Measurements from ENCODE around the gene ZNF10. TPM values are rescaled to one million over a fixed set of nuclear protein-coding genes. Genes with fewer than 3 reads are reported as not detected.
A peak's percentile ranks its signal among the peaks of the same experiment; 100 is the strongest.

The ZNF10 gene
- total and polyA plus RNA-seq, 2 of the 8 experiments (the other 6 are each of a cell fraction or from before 2014, with no cell fraction given) = 5.2 to 11.9 TPM

DNA sequence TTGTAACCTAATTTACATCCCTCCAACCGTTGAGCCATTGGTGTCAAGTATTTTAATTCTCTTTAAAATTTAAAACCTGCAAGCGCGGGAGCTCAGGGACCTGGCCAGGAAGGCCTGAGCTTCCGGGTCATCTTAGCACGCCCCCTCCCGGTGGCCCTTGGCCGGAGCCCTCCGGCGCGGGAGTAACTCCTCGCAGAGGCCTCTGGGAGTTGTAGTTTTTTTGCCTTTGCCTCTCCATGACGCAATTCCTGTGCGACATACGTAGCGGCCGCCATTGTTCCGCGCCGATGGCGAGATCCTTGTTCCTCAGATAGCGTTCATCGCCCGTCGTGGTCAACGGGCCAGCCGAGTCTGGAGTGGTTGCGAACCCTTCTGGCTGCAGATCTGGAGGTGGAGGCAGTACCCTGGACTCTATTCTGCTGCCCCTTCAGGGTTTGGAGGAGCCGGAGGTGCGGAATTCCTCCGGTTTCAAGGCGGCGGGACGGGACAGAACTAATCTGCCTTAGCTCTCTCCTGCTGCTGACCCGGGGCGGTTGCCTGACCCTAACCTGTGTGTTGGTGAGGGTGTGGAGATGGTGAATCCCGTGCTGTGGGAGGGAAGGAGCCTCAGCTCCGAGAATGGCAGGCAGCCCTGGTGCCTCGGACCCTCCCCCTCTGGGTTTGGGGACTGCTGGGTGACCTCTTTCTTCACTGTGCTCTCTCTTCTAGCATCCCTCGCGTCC lies 51.0 kb downstream of the ZNF10 start, which contains the start of gene ZNF268:
Gene ZNF268 (plus strand): TSS at position 258 of the 722 bp plus-strand sequence. CDS start 503 bp downstream, outside the sequence.
- no peaks in the 10 kb centered on the region for H4K20me1 ChIP-seq (replicated peaks in 1 of 2; ENCODE audit: control insufficient read depth in 1 of 2, insufficient read depth in 2 of 2, low read length in 2 of 2)
- no peaks in the 10 kb centered on the region for H3K27me3 ChIP-seq (replicated peaks in 1 of 4; ENCODE audit: control insufficient read depth in 3 of 4, extremely low read depth in 1 of 4, insufficient read depth in 3 of 4, low read length in 3 of 4)
- no peaks in the 10 kb centered on the region for H3K4me1 ChIP-seq (replicated peaks in 1 of 4; ENCODE audit: control insufficient read depth in 3 of 4, insufficient read depth in 4 of 4, low read length in 3 of 4)
- peak; percentile 81 for FAIRE-seq
- no peaks in the 10 kb centered on the region; the same call in 1 of the 2 replicates for H3K79me1 ChIP-seq (ENCODE audit: low read depth, low read length)
- peaks cover 58 to 60% of the 10 kb centered on the region in 2 experiments for H3K9me3 ChIP-seq (ENCODE audit: insufficient read depth in 2 of 2, low read depth in 1 of 2, low read length in 1 of 2)
- POLR2A ChIA-PET (ENCODE audit: partially characterized antibody) = interaction anchor here (0.7 to 2.6 kb wide), 19 partner anchors 11 to 233 kb away, joined by 3 to 25 read pairs (median 5); partner anchors contain the start of genes ZNF10, ZNF26, ZNF84 and ZNF891
- H2BK15ac ChIP-seq (ENCODE audit: low read length) = no peak within 1 kb of the TSS
- 3% methylated on average over 40 of the region's 40 CpGs; no CpG with 5 or more reads in 1 of the 2 experiments for WGBS, 2 experiments (ENCODE audit: extremely low coverage in 1 of 2, insufficient coverage in 1 of 2, insufficient read length in 1 of 2, insufficient replicate concordance in 2 of 2, low coverage in 1 of 2, low lambda C conversion rate in 2 of 2, missing lambda C conversion rate in 1 of 2)
- peak within 1 kb of the TSS; percentile 99; the same call in 1 of the 2 replicates for H4K8ac ChIP-seq (ENCODE audit: extremely low read depth, insufficient read depth, low read length)
- peak within 1 kb of the TSS; percentile 77 for H2BK5ac ChIP-seq (ENCODE audit: low read depth, low read length)
- peak within 1 kb of the TSS; percentile 84 to 100 (median 93) for H3K4me3 ChIP-seq (ENCODE audit: extremely low read depth in 1 of 4, insufficient read depth in 2 of 4, low read depth in 3 of 4, low read length in 4 of 4)
- no peak within 1 kb of the TSS for H2BK20ac ChIP-seq (ENCODE audit: low read length)
- H2AFZ ChIP-seq (ENCODE audit: low read length) = no peak within 1 kb of the TSS
- H3K36me3 ChIP-seq (ENCODE audit: control insufficient read depth in 2 of 4, insufficient read depth in 4 of 4, low read length in 3 of 4) = peaks cover 0 to 40% (median 21%) of the 10 kb centered on the region in 4 experiments; a peak in 6 of 8 replicates
- H2BK12ac ChIP-seq (ENCODE audit: low read depth, low read length) = no peak within 1 kb of the TSS
- no peak within 1 kb of the TSS for H4K91ac ChIP-seq (replicated peaks; ENCODE audit: insufficient read length, low read length)
- peaks cover 4% of the 10 kb centered on the region; the same call in 1 of the 2 replicates for H3K23me2 ChIP-seq (ENCODE audit: low read depth, low read length)
- H3K79me2 ChIP-seq (ENCODE audit: control insufficient read depth in 1 of 2, insufficient read depth in 2 of 2, low read length in 2 of 2) = peaks cover 0 to 20% of the 10 kb centered on the region in 2 experiments; a peak in 2 of 4 replicates
- no peak within 1 kb of the TSS for H2AK5ac ChIP-seq (ENCODE audit: low read depth, low read length)
- DNase-seq (ENCODE audit: low read depth in 1 of 2, low spot score in 2 of 2) = peak; percentile 91 to 98
- peak within 1 kb of the TSS; percentile 90 for H3K27ac ChIP-seq (ENCODE audit: low read depth, low read length)
- H3K18ac ChIP-seq (ENCODE audit: extremely low read depth, low read length) = no peak within 1 kb of the TSS; the same call in 1 of the 2 replicates
- peak within 1 kb of the TSS; percentile 61 to 78 for H3K4me2 ChIP-seq (ENCODE audit: insufficient read depth in 1 of 2, low read depth in 2 of 2, low read length in 2 of 2)
- H3K9ac ChIP-seq (replicated peaks in 1 of 4; ENCODE audit: extremely low read depth in 1 of 4, low read depth in 3 of 4, low read length in 3 of 4) = peak within 1 kb of the TSS; percentile 70 to 95 (median 94)
- H3K14ac ChIP-seq (ENCODE audit: insufficient read length) = no peak within 1 kb of the TSS
- H2BK120ac ChIP-seq (replicated peaks; ENCODE audit: low read depth, low read length) = no peak within 1 kb of the TSS
- H4K5ac ChIP-seq (ENCODE audit: insufficient read length, low read depth, low read length) = peak within 1 kb of the TSS; percentile 75
- H3K23ac ChIP-seq (ENCODE audit: insufficient read length) = no peak within 1 kb of the TSS
- CTCF ChIA-PET (ENCODE audit: partially characterized antibody) = interaction anchor here (0.7 to 1.8 kb wide), 11 partner anchors 9 to 217 kb away, joined by 3 to 7 read pairs (median 4); no protein-coding TSS in a partner anchor
- H3K56ac ChIP-seq (replicated peaks; ENCODE audit: insufficient read length, low read depth, low read length) = peak within 1 kb of the TSS; percentile 13
- H3K4ac ChIP-seq (replicated peaks; ENCODE audit: insufficient read length, low read depth, low read length) = no peak within 1 kb of the TSS
- TF ChIP-seq RFX5 (IDR thresholded peaks at IDR 0.05; ENCODE audit: borderline replicate concordance, low read depth, low read length) (no peak), GABPA (IDR thresholded peaks at IDR 0.05; ENCODE audit: borderline replicate concordance, insufficient read depth, low read length) (peak; percentile 25; the same call in 1 of the 2 replicates), CTBP2 (IDR thresholded peaks at IDR 0.05; ENCODE audit: borderline replicate concordance, insufficient read depth, insufficient read length, low read length) (no peak), TAF1 (IDR thresholded peaks at IDR 0.05; ENCODE audit: low read depth, low read length) (peak; percentile 92), BRCA1 (IDR thresholded peaks at IDR 0.05; ENCODE audit: low read depth, low read length) (peak; percentile 54), CHD2 (IDR thresholded peaks at IDR 0.05; ENCODE audit: low read length) (peak; percentile 61), SRF (IDR thresholded peaks at IDR 0.05; ENCODE audit: low read depth, low read length) (peak; percentile 85), EGR1 (IDR thresholded peaks at IDR 0.05; ENCODE audit: borderline replicate concordance, low read depth, low read length) (no peak), CREB1 (IDR thresholded peaks at IDR 0.05) (peak; percentile 99)
- TF ChIP-seq, protein P1, sequence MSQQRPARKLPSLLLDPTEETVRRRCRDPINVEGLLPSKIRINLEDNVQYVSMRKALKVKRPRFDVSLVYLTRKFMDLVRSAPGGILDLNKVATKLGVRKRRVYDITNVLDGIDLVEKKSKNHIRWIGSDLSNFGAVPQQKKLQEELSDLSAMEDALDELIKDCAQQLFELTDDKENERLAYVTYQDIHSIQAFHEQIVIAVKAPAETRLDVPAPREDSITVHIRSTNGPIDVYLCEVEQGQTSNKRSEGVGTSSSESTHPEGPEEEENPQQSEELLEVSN (IDR thresholded peaks at IDR 0.05) = peak; percentile 72
- TF ChIP-seq, protein P2, sequence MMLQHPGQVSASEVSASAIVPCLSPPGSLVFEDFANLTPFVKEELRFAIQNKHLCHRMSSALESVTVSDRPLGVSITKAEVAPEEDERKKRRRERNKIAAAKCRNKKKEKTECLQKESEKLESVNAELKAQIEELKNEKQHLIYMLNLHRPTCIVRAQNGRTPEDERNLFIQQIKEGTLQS (IDR thresholded peaks at IDR 0.05; ENCODE audit: insufficient read depth, low read depth, low read length) = peak; percentile 96

Data from H1 (cell line).